HEK293 (cell line): ENCODE results near the gene NUBP1.

ENCODE experiments used
- CTCF ChIP-seq: fragments of 450-650 bp; formaldehyde crosslinking; IDR thresholded peaks from 2 replicates; pipeline ENCODE4 v1.5.1; 2016; ENCODE audit warnings: missing biosample characterization, missing genetic modification characterization
- SP3 ChIP-seq: fragments of 450-650 bp; formaldehyde crosslinking; IDR thresholded peaks from 2 replicates; pipeline ENCODE4 v1.5.1; 2016; ENCODE audit warnings: missing biosample characterization, missing genetic modification characterization
- ZBTB26 ChIP-seq: fragments of 450-650 bp; formaldehyde crosslinking; optimal IDR thresholded peaks from 2 replicates; pipeline ENCODE3; 2016; ENCODE audit warnings: missing biosample characterization, mild to moderate bottlenecking, missing genetic modification characterization
- ZBTB49 ChIP-seq: fragments of 450-650 bp; formaldehyde crosslinking; IDR thresholded peaks from 2 replicates; pipeline ENCODE4 v1.5.1; 2016; ENCODE audit warnings: missing biosample characterization, missing genetic modification characterization, low read depth
- ZBTB6 ChIP-seq: fragments of 450-650 bp; formaldehyde crosslinking; IDR thresholded peaks from 2 replicates; pipeline ENCODE4 v1.5.1; 2017; ENCODE audit warnings: missing biosample characterization, missing genetic modification characterization
- ZNF302 ChIP-seq: fragments of 450-650 bp; formaldehyde crosslinking; IDR thresholded peaks from 2 replicates; pipeline ENCODE4 v1.5.1; 2016; ENCODE audit warnings: missing biosample characterization, missing genetic modification characterization, low read depth
- ZNF354C ChIP-seq: fragments of 450-650 bp; formaldehyde crosslinking; IDR thresholded peaks from 2 replicates; pipeline ENCODE4 v1.5.1; 2016; ENCODE audit warnings: missing biosample characterization, missing genetic modification characterization, low read depth, borderline replicate concordance
- ZNF362 ChIP-seq: fragments of 450-650 bp; formaldehyde crosslinking; IDR thresholded peaks from 2 replicates; pipeline ENCODE4 v1.5.1; 2016; ENCODE audit warnings: missing biosample characterization, missing genetic modification characterization
- ZNF394 ChIP-seq: fragments of 450-650 bp; formaldehyde crosslinking; IDR thresholded peaks from 2 replicates; pipeline ENCODE4 v1.5.1; 2016; ENCODE audit warnings: missing biosample characterization, missing genetic modification characterization, mild to moderate bottlenecking, moderate library complexity, borderline replicate concordance
- ZNF521 ChIP-seq: fragments of 450-650 bp; formaldehyde crosslinking; IDR thresholded peaks from 2 replicates; pipeline ENCODE4 v1.5.1; 2017; ENCODE audit warnings: missing biosample characterization, mild to moderate bottlenecking, missing genetic modification characterization
- ZNF529 ChIP-seq: fragments of 450-650 bp; formaldehyde crosslinking; IDR thresholded peaks from 2 replicates; pipeline ENCODE4 v1.5.1; 2017; ENCODE audit warnings: missing genetic modification characterization, missing biosample characterization; ENCODE audit not compliant: insufficient replicate concordance
- ZNF548 ChIP-seq: fragments of 450-650 bp; formaldehyde crosslinking; IDR thresholded peaks from 2 replicates; pipeline ENCODE4 v1.5.1; 2016; ENCODE audit warnings: missing biosample characterization, missing genetic modification characterization
- ZNF561 ChIP-seq: fragments of 450-650 bp; IDR thresholded peaks from 2 replicates; pipeline ENCODE4 v1.5.1; 2018; ENCODE audit warnings: missing biosample characterization, missing genetic modification characterization, borderline replicate concordance
- ZNF596 ChIP-seq: fragments of 450-650 bp; IDR thresholded peaks from 2 replicates; pipeline ENCODE4 v1.5.0; 2018; ENCODE audit warnings: missing biosample characterization, mild to moderate bottlenecking, missing genetic modification characterization, moderate library complexity
- ZNF621 ChIP-seq: fragments of 450-650 bp; formaldehyde crosslinking; IDR thresholded peaks from 2 replicates; pipeline ENCODE4 v1.5.1; 2017; ENCODE audit warnings: missing biosample characterization, missing genetic modification characterization
- ZNF660 ChIP-seq: fragments of 450-650 bp; IDR thresholded peaks from 2 replicates; pipeline ENCODE4 v1.5.1; 2018; ENCODE audit warnings: missing biosample characterization, mild to moderate bottlenecking, missing genetic modification characterization
- ZNF677 ChIP-seq: fragments of 450-650 bp; IDR thresholded peaks from 2 replicates; pipeline ENCODE4 v1.5.0; 2018; ENCODE audit warnings: missing biosample characterization, mild to moderate bottlenecking, missing genetic modification characterization, moderate library complexity
- ZNF785 ChIP-seq: fragments of 450-650 bp; formaldehyde crosslinking; IDR thresholded peaks from 2 replicates; pipeline ENCODE4 v1.5.1; 2016; ENCODE audit warnings: missing biosample characterization, missing genetic modification characterization
- TF ChIP-seq, protein P1 (sequence below): fragments of 450-650 bp; formaldehyde crosslinking; IDR thresholded peaks from 2 replicates; pipeline ENCODE4 v1.5.1; 2016; ENCODE audit warnings: missing biosample characterization, missing genetic modification characterization
- TF ChIP-seq, protein P2 (sequence below): fragments of 450-650 bp; formaldehyde crosslinking; IDR thresholded peaks from 2 replicates; pipeline ENCODE4 v1.5.1; 2016; ENCODE audit warnings: missing biosample characterization, missing genetic modification characterization, borderline replicate concordance
- TF ChIP-seq, protein P3 (sequence below): fragments of 450-650 bp; formaldehyde crosslinking; IDR thresholded peaks from 2 replicates; pipeline ENCODE4 v1.5.1; 2016; ENCODE audit warnings: missing biosample characterization, missing genetic modification characterization

The NUBP1 gene

DNA sequence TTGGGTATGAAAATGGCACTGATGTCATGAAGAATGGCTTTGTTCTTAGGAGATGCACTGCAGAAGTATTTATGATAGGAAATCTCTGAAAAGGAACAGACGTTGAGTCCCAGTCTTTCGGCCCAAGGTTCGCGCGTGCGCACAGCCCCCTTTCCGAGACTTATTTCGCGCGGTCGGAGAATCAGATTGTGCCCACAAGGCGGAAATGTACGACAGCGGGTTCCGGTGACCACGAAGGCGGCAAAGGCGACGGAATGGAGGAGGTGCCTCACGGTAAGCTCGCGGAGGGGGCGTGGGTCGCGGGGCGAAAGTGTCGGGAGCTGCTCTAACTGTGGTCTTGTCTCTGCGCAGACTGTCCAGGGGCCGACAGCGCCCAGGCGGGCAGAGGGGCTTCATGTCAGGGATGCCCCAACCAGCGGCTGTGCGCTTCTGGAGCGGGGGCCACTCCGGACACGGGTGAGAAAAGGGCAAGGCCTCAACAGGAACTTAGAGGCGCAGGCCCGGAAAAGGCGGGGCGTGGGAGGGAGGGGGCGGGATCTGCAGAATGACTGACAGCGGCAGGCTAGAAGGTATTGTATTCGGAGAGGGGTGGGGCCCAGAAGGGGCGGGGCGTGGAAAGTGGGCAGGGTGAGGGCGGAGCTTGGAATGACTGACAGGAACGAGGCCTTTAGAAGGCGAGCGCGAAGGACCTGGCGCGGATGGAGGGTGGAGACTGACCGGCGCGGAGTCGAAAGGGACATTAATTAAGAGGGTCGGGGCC lies at the start of gene NUBP1 (continued):
- TF ChIP-seq CTCF (tag by site-specific recombination) (no peak), ZNF785 (tag by site-specific recombination) (peak; percentile 69; the same call in 1 of the 2 replicates), ZBTB49 (tag by site-specific recombination) (peak; percentile 95; the same call in 1 of the 2 replicates), SP3 (peak; percentile 99), ZNF621 (no peak), ZNF660 (peak; percentile 75), ZNF548 (tag by site-specific recombination) (no peak), ZNF677 (no peak), ZNF521 (tag by site-specific recombination) (no peak), ZNF302 (tag by site-specific recombination) (no peak), ZBTB6 (tag by site-specific recombination) (no peak), ZBTB26 (tag by site-specific recombination) (peak; percentile 54), ZNF394 (tag by site-specific recombination) (peak; percentile 74; the same call in 1 of the 2 replicates), ZNF354C (tag by site-specific recombination) (no peak), ZNF529 (tag by site-specific recombination) (no peak), ZNF362 (tag by site-specific recombination) (no peak), ZNF596 (tag by site-specific recombination) (no peak), ZNF561 (tag by site-specific recombination) (peak; percentile 90)
- TF ChIP-seq, protein P1, sequence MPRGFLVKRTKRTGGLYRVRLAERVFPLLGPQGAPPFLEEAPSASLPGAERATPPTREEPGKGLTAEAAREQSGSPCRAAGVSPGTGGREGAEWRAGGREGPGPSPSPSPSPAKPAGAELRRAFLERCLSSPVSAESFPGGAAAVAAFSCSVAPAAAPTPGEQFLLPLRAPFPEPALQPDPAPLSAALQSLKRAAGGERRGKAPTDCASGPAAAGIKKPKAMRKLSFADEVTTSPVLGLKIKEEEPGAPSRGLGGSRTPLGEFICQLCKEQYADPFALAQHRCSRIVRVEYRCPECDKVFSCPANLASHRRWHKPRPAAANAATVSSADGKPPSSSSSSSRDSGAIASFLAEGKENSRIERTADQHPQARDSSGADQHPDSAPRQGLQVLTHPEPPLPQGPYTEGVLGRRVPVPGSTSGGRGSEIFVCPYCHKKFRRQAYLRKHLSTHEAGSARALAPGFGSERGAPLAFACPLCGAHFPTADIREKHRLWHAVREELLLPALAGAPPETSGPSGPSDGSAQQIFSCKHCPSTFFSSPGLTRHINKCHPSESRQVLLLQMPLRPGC (tag by site-specific recombination): peak; percentile 90
- TF ChIP-seq, protein P2, sequence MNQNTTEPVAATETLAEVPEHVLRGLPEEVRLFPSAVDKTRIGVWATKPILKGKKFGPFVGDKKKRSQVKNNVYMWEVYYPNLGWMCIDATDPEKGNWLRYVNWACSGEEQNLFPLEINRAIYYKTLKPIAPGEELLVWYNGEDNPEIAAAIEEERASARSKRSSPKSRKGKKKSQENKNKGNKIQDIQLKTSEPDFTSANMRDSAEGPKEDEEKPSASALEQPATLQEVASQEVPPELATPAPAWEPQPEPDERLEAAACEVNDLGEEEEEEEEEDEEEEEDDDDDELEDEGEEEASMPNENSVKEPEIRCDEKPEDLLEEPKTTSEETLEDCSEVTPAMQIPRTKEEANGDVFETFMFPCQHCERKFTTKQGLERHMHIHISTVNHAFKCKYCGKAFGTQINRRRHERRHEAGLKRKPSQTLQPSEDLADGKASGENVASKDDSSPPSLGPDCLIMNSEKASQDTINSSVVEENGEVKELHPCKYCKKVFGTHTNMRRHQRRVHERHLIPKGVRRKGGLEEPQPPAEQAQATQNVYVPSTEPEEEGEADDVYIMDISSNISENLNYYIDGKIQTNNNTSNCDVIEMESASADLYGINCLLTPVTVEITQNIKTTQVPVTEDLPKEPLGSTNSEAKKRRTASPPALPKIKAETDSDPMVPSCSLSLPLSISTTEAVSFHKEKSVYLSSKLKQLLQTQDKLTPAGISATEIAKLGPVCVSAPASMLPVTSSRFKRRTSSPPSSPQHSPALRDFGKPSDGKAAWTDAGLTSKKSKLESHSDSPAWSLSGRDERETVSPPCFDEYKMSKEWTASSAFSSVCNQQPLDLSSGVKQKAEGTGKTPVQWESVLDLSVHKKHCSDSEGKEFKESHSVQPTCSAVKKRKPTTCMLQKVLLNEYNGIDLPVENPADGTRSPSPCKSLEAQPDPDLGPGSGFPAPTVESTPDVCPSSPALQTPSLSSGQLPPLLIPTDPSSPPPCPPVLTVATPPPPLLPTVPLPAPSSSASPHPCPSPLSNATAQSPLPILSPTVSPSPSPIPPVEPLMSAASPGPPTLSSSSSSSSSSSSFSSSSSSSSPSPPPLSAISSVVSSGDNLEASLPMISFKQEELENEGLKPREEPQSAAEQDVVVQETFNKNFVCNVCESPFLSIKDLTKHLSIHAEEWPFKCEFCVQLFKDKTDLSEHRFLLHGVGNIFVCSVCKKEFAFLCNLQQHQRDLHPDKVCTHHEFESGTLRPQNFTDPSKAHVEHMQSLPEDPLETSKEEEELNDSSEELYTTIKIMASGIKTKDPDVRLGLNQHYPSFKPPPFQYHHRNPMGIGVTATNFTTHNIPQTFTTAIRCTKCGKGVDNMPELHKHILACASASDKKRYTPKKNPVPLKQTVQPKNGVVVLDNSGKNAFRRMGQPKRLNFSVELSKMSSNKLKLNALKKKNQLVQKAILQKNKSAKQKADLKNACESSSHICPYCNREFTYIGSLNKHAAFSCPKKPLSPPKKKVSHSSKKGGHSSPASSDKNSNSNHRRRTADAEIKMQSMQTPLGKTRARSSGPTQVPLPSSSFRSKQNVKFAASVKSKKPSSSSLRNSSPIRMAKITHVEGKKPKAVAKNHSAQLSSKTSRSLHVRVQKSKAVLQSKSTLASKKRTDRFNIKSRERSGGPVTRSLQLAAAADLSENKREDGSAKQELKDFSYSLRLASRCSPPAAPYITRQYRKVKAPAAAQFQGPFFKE: no peak
- TF ChIP-seq, protein P3, sequence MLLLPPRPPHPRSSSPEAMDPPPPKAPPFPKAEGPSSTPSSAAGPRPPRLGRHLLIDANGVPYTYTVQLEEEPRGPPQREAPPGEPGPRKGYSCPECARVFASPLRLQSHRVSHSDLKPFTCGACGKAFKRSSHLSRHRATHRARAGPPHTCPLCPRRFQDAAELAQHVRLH (tag by site-specific recombination): peak; percentile 94
